ENCODE data around the gene FBXW9. TPM values are rescaled to one million over a fixed set of nuclear protein-coding genes. Genes with fewer than 3 reads are reported as not detected.

Gene FBXW9
- total and polyA plus RNA-seq, 2 of the 13 experiments (the other 11 are each of a cell fraction or from before 2014, with no cell fraction given) = 5.7 to 6.1 TPM

GRCh38 chr19:12685831-12686230 is 10.6 kb downstream of the FBXW9 start:
- no peaks in the 10 kb centered on the region for H4K20me1 ChIP-seq (ENCODE audit: insufficient read depth, low read length)
- ChIA-PET POLR2A (interaction anchor here (1.3 kb wide), 1 partner anchor 11 kb away, joined by 6 read pairs; the partner anchor contains the start of gene FBXW9), CTCF (ENCODE audit: low intra/inter-chr PET ratio, low total read pairs) (no interaction called here)
- no peaks in the 10 kb centered on the region; the same call in 1 of the 2 replicates for H3K4me1 ChIP-seq (ENCODE audit: insufficient read depth, low read length)
- DNase-seq (ENCODE audit: low spot score) (no peak), FAIRE-seq (no peak), ATAC-seq (no peak)
- no peak overlapping the region for H2AFZ ChIP-seq (ENCODE audit: low read length)
- H3K79me2 ChIP-seq (ENCODE audit: insufficient read depth, low read length) = no peaks in the 10 kb centered on the region
- no TSS peak for BruUV-seq (replicated peaks)
- H3K27me3 ChIP-seq (ENCODE audit: control insufficient read depth in 1 of 2, insufficient read depth in 2 of 2, low read length in 2 of 2) = no peaks in the 10 kb centered on the region; a peak in 1 of 5 replicates
- TF ChIP-seq ZNF572 (CRISPR knock-in tag; IDR thresholded peaks at IDR 0.05) (no peak), ZNF782 (CRISPR knock-in tag; IDR thresholded peaks at IDR 0.05; ENCODE audit: borderline replicate concordance) (no peak), CHD2 (IDR thresholded peaks at IDR 0.05; ENCODE audit: low read depth, low read length) (no peak), PLRG1 (conservative IDR thresholded peaks at IDR 0.05) (no peak), SP4 (CRISPR knock-in tag; IDR thresholded peaks at IDR 0.05) (no peak), YY1 (IDR thresholded peaks at IDR 0.05; ENCODE audit: insufficient read depth, insufficient replicate concordance, low read depth, low read length) (no peak), ATF7 (IDR thresholded peaks at IDR 0.05) (no peak), ATF7 (CRISPR knock-in tag; IDR thresholded peaks at IDR 0.05) (no peak), ZNF558 (CRISPR knock-in tag; IDR thresholded peaks at IDR 0.05; ENCODE audit: borderline replicate concordance) (no peak), TFDP1 (CRISPR knock-in tag; IDR thresholded peaks at IDR 0.05; ENCODE audit: borderline replicate concordance) (no peak), MEIS1 (CRISPR knock-in tag; IDR thresholded peaks at IDR 0.05; ENCODE audit: borderline replicate concordance) (no peak), NFYB (CRISPR knock-in tag; IDR thresholded peaks at IDR 0.05) (no peak), ZBTB40 (IDR thresholded peaks at IDR 0.05) (no peak), ZBTB40 (CRISPR knock-in tag; IDR thresholded peaks at IDR 0.05) (no peak)
- TF ChIP-seq, protein P1, sequence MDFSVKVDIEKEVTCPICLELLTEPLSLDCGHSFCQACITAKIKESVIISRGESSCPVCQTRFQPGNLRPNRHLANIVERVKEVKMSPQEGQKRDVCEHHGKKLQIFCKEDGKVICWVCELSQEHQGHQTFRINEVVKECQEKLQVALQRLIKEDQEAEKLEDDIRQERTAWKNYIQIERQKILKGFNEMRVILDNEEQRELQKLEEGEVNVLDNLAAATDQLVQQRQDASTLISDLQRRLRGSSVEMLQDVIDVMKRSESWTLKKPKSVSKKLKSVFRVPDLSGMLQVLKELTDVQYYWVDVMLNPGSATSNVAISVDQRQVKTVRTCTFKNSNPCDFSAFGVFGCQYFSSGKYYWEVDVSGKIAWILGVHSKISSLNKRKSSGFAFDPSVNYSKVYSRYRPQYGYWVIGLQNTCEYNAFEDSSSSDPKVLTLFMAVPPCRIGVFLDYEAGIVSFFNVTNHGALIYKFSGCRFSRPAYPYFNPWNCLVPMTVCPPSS (IDR thresholded peaks at IDR 0.05) = no peak
- H3K4me3 ChIP-seq (replicated peaks in 1 of 3; ENCODE audit: insufficient read depth in 1 of 3, low read depth in 2 of 3, low read length in 3 of 3) = no peak overlapping the region
- no peak overlapping the region for H3K27ac ChIP-seq (ENCODE audit: extremely low read length, insufficient read depth, low read length)
- no peak overlapping the region for H3K4me2 ChIP-seq (ENCODE audit: low read depth, low read length)
- H3K9me3 ChIP-seq (ENCODE audit: low read length) = no peaks in the 10 kb centered on the region
- no peaks in the 10 kb centered on the region; a peak in 1 of 5 replicates for H3K36me3 ChIP-seq (replicated peaks in 1 of 2; ENCODE audit: control insufficient read depth in 1 of 2, insufficient read depth in 2 of 2, low read length in 2 of 2)
- intact Hi-C loops (cut with micrococcal nuclease; ENCODE audit: unreplicated experiment) = no loop called here
- WGBS (ENCODE audit: low lambda C conversion rate) = 87% methylated on average over 3 of the region's 3 CpGs
- no peak overlapping the region for H3K9ac ChIP-seq (ENCODE audit: insufficient read depth, low read depth, low read length)
- in situ Hi-C loops (cut with HindIII; ENCODE audit: extremely low pct_ligation_motif_present, low pct_unique_long_range_greater_than_20kb) = no loop called here
